ENCODE results near the gene ARMC9.

ARMC9 gene

DNA sequence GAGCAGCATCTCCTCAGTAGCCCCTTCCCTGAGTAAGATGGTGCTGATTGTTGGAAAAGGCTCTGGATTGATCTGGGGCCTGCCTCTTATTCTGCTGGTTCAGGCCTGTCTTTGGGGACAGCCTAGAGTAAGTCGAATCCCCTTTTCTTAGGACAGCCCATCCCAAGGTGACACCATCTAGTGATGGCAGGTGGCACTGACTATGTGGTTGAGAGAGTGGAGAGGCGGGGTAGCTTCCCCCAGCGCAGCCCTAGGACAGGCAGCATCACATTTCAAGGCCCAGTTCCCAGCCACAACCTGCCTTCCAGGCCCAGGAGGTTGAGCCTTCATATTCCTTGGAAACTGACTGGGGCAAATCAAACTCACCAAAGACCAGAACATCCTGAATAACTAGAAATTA is 128.0 kb downstream of the ARMC9 start:
- no peak overlapping the region for H2AFZ ChIP-seq (ENCODE audit: low read length)
- H3K9me3 ChIP-seq (replicated peaks in 1 of 2; ENCODE audit: control insufficient read depth in 2 of 2, insufficient read depth in 1 of 2, low read depth in 1 of 2, low read length in 2 of 2): no peaks in the 10 kb centered on the region
- H2BK15ac ChIP-seq (ENCODE audit: low read length): no peak overlapping the region
- no peaks in the 10 kb centered on the region for H3K27me3 ChIP-seq (ENCODE audit: control insufficient read depth in 3 of 3, insufficient read depth in 3 of 3, low read depth in 1 of 3, low read length in 3 of 3)
- H3K14ac ChIP-seq (ENCODE audit: low read length): no peak overlapping the region
- no peak overlapping the region for H3K9ac ChIP-seq (ENCODE audit: low read depth, low read length, poor library complexity)
- no peak overlapping the region for H2AK5ac ChIP-seq (ENCODE audit: low read depth, low read length)
- no peak overlapping the region for H3K23ac ChIP-seq (ENCODE audit: low read depth, low read length, poor library complexity)
- H4K8ac ChIP-seq (ENCODE audit: low read depth, low read length): no peak overlapping the region
- no peak overlapping the region for H2BK120ac ChIP-seq (ENCODE audit: low read depth, low read length)
- H3K4ac ChIP-seq (ENCODE audit: low read length): no peak overlapping the region
- no peak overlapping the region for H3K18ac ChIP-seq (ENCODE audit: low read length)
- H3K4me3 ChIP-seq (ENCODE audit: low read length in 2 of 2): no peak overlapping the region
- H3K27ac ChIP-seq (replicated peaks; ENCODE audit: low read length): no peak overlapping the region
- no peaks in the 10 kb centered on the region for H3K79me1 ChIP-seq (ENCODE audit: low read depth, low read length)
- H4K91ac ChIP-seq (ENCODE audit: low read depth, low read length, poor library complexity): no peak overlapping the region
- peaks cover 0 to 7% of the 10 kb centered on the region in 2 donors for H3K36me3 ChIP-seq (replicated peaks in 1 of 2; ENCODE audit: control insufficient read depth in 2 of 2, insufficient read depth in 2 of 2, low read length in 2 of 2)
- H2BK5ac ChIP-seq (ENCODE audit: low read length): no peak overlapping the region
- H3K4me1 ChIP-seq (ENCODE audit: control insufficient read depth in 2 of 2, insufficient read depth in 1 of 2, low read depth in 1 of 2, low read length in 2 of 2): peaks cover 0 to 3% of the 10 kb centered on the region in 2 donors
- no CpG with 5 or more reads among the region's 3 CpGs for WGBS, 2 donors (ENCODE audit: extremely low coverage in 2 of 2, insufficient read length in 2 of 2, insufficient replicate concordance in 1 of 2)
- H2BK12ac ChIP-seq (ENCODE audit: low read length): no peak overlapping the region
- no peak overlapping the region for H3K4me2 ChIP-seq (ENCODE audit: insufficient read depth, low read length, poor library complexity, severe bottlenecking)
- DNase-seq (ENCODE audit: low spot score): no peak

DNA sequence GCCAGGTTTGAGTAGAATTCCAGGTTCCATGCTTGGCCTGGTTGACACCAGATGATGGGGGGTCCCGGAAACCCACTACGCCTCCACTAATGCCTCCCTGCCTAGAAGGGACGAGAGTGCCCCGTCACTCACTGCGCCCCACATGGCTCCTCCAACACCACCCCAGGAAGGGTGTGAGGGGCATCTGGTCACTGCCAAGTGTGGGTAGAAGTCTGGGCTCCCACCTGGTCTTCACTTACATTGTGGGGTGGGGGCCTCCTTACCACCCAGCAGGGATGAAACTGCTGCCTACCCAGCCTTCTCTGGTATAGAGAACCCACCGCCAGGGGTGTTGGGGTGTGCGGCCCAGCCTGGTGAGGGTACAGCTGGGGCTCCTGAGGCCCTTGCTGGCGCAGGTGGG is 131.9 kb downstream of the ARMC9 start:
- no peak overlapping the region for H3K27ac ChIP-seq (replicated peaks; ENCODE audit: low read length)
- H3K4ac ChIP-seq (ENCODE audit: low read length): no peak overlapping the region
- H2BK12ac ChIP-seq (ENCODE audit: low read length): no peak overlapping the region
- H2BK120ac ChIP-seq (ENCODE audit: low read depth, low read length): no peak overlapping the region
- H3K4me1 ChIP-seq (ENCODE audit: control insufficient read depth in 2 of 2, insufficient read depth in 1 of 2, low read depth in 1 of 2, low read length in 2 of 2): no peaks in the 10 kb centered on the region
- WGBS, 2 donors (ENCODE audit: extremely low coverage in 2 of 2, insufficient read length in 2 of 2, insufficient replicate concordance in 1 of 2): no CpG with 5 or more reads among the region's 8 CpGs
- H3K27me3 ChIP-seq (ENCODE audit: control insufficient read depth in 3 of 3, insufficient read depth in 3 of 3, low read depth in 1 of 3, low read length in 3 of 3): no peaks in the 10 kb centered on the region
- H2AFZ ChIP-seq (ENCODE audit: low read length): no peak overlapping the region
- H3K4me2 ChIP-seq (ENCODE audit: insufficient read depth, low read length, poor library complexity, severe bottlenecking): no peak overlapping the region
- no peak overlapping the region for H2BK5ac ChIP-seq (ENCODE audit: low read length)
- no peak overlapping the region for H3K23ac ChIP-seq (ENCODE audit: low read depth, low read length, poor library complexity)
- no peak overlapping the region for H2BK15ac ChIP-seq (ENCODE audit: low read length)
- no peaks in the 10 kb centered on the region for H3K79me1 ChIP-seq (ENCODE audit: low read depth, low read length)
- H3K9ac ChIP-seq (ENCODE audit: low read depth, low read length, poor library complexity): no peak overlapping the region
- no peak overlapping the region for H2AK5ac ChIP-seq (ENCODE audit: low read depth, low read length)
- no peak overlapping the region for H3K4me3 ChIP-seq (ENCODE audit: low read length in 2 of 2)
- no peak for DNase-seq (ENCODE audit: low spot score)
- H4K91ac ChIP-seq (ENCODE audit: low read depth, low read length, poor library complexity): no peak overlapping the region
- H3K14ac ChIP-seq (ENCODE audit: low read length): no peak overlapping the region
- H3K36me3 ChIP-seq (replicated peaks in 1 of 2; ENCODE audit: control insufficient read depth in 2 of 2, insufficient read depth in 2 of 2, low read length in 2 of 2): peaks cover 2 to 44% of the 10 kb centered on the region in 2 donors
- H3K9me3 ChIP-seq (replicated peaks in 1 of 2; ENCODE audit: control insufficient read depth in 2 of 2, insufficient read depth in 1 of 2, low read depth in 1 of 2, low read length in 2 of 2): no peaks in the 10 kb centered on the region
- H4K8ac ChIP-seq (ENCODE audit: low read depth, low read length): no peak overlapping the region
- no peak overlapping the region for H3K18ac ChIP-seq (ENCODE audit: low read length)

DNA sequence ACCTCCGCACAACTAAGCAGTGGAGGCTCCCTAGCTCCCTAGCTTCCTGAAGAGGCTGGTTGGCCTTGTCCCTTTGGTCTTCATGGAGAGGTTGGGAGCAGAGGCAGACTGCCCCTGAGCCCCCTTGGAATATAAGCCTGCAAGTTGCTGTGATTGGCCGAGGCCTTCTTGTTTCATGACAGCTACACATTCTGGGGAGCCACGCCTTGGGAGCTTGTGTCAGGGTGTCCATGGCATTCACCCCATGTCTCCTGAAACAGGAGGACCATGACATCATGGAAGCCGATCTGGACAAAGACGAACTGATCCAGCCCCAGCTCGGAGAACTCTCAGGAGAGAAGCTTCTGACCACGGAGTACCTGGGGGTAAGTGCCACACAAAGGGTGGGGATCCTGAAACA is 133.1 kb downstream of the ARMC9 start:
- Histone ChIP-seq H3K9me3 (replicated peaks in 1 of 2; ENCODE audit: control insufficient read depth in 2 of 2, insufficient read depth in 1 of 2, low read depth in 1 of 2, low read length in 2 of 2) (no peaks in the 10 kb centered on the region), H2BK12ac (ENCODE audit: low read length) (no peak overlapping the region), H3K27me3 (ENCODE audit: control insufficient read depth in 3 of 3, insufficient read depth in 3 of 3, low read depth in 1 of 3, low read length in 3 of 3) (no peaks in the 10 kb centered on the region), H4K91ac (ENCODE audit: low read depth, low read length, poor library complexity) (no peak overlapping the region), H3K4ac (ENCODE audit: low read length) (no peak overlapping the region), H3K4me2 (ENCODE audit: insufficient read depth, low read length, poor library complexity, severe bottlenecking) (no peak overlapping the region), H4K8ac (ENCODE audit: low read depth, low read length) (no peak overlapping the region), H3K27ac (replicated peaks; ENCODE audit: low read length) (no peak overlapping the region), H3K18ac (ENCODE audit: low read length) (no peak overlapping the region), H2BK15ac (ENCODE audit: low read length) (no peak overlapping the region), H2AFZ (ENCODE audit: low read length) (no peak overlapping the region), H2BK120ac (ENCODE audit: low read depth, low read length) (no peak overlapping the region), H3K4me3 (ENCODE audit: low read length in 2 of 2) (no peak overlapping the region), H2AK5ac (ENCODE audit: low read depth, low read length) (no peak overlapping the region), H3K4me1 (ENCODE audit: control insufficient read depth in 2 of 2, insufficient read depth in 1 of 2, low read depth in 1 of 2, low read length in 2 of 2) (no peaks in the 10 kb centered on the region), H3K14ac (ENCODE audit: low read length) (no peak overlapping the region), H2BK5ac (ENCODE audit: low read length) (no peak overlapping the region), H3K36me3 (replicated peaks in 1 of 2; ENCODE audit: control insufficient read depth in 2 of 2, insufficient read depth in 2 of 2, low read length in 2 of 2) (peaks cover 2 to 47% of the 10 kb centered on the region in 2 donors), H3K23ac (ENCODE audit: low read depth, low read length, poor library complexity) (no peak overlapping the region), H3K9ac (ENCODE audit: low read depth, low read length, poor library complexity) (no peak overlapping the region), H3K79me1 (ENCODE audit: low read depth, low read length) (no peaks in the 10 kb centered on the region)
- WGBS, 2 donors (ENCODE audit: extremely low coverage in 2 of 2, insufficient read length in 2 of 2, insufficient replicate concordance in 1 of 2): no CpG with 5 or more reads among the region's 7 CpGs
- no peak for DNase-seq (ENCODE audit: low spot score)

DNA sequence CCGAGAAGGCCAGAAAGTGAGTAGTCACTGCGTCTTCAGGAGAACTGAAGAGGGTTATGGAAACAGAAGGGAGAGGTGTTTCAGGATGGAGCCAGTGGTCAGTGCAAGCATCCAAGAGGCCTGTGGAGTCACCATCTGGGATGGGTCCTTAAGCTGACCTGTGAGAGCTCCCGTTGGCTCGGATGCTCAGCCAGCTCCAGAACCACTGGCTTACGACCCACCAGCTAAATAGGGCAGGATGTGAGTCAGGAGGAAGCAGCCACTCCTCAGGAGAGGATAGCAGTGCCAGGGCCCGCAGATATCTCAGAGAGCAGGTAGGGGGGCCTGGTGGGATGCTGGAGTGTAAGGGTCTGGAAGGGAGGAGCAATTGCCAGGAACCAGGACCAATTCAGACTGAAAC is 134.0 kb downstream of the ARMC9 start:
- H2AK5ac ChIP-seq (ENCODE audit: low read depth, low read length): no peak overlapping the region
- no peak overlapping the region for H3K4ac ChIP-seq (ENCODE audit: low read length)
- H3K9me3 ChIP-seq (replicated peaks in 1 of 2; ENCODE audit: control insufficient read depth in 2 of 2, insufficient read depth in 1 of 2, low read depth in 1 of 2, low read length in 2 of 2): no peaks in the 10 kb centered on the region
- H3K4me2 ChIP-seq (ENCODE audit: insufficient read depth, low read length, poor library complexity, severe bottlenecking): no peak overlapping the region
- H2BK12ac ChIP-seq (ENCODE audit: low read length): no peak overlapping the region
- DNase-seq (ENCODE audit: low spot score): no peak
- WGBS, 2 donors (ENCODE audit: extremely low coverage in 2 of 2, insufficient read length in 2 of 2, insufficient replicate concordance in 1 of 2): no CpG with 5 or more reads among the region's 6 CpGs
- H3K4me3 ChIP-seq (ENCODE audit: low read length in 2 of 2): no peak overlapping the region
- H2AFZ ChIP-seq (ENCODE audit: low read length): no peak overlapping the region
- no peak overlapping the region for H3K18ac ChIP-seq (ENCODE audit: low read length)
- no peak overlapping the region for H3K23ac ChIP-seq (ENCODE audit: low read depth, low read length, poor library complexity)
- no peak overlapping the region for H2BK15ac ChIP-seq (ENCODE audit: low read length)
- H3K36me3 ChIP-seq (replicated peaks in 1 of 2; ENCODE audit: control insufficient read depth in 2 of 2, insufficient read depth in 2 of 2, low read length in 2 of 2): peaks cover 2 to 47% of the 10 kb centered on the region in 2 donors
- no peak overlapping the region for H3K14ac ChIP-seq (ENCODE audit: low read length)
- no peaks in the 10 kb centered on the region for H3K27me3 ChIP-seq (ENCODE audit: control insufficient read depth in 3 of 3, insufficient read depth in 3 of 3, low read depth in 1 of 3, low read length in 3 of 3)
- H3K79me1 ChIP-seq (ENCODE audit: low read depth, low read length): no peaks in the 10 kb centered on the region
- no peaks in the 10 kb centered on the region for H3K4me1 ChIP-seq (ENCODE audit: control insufficient read depth in 2 of 2, insufficient read depth in 1 of 2, low read depth in 1 of 2, low read length in 2 of 2)
- no peak overlapping the region for H2BK5ac ChIP-seq (ENCODE audit: low read length)
- no peak overlapping the region for H3K27ac ChIP-seq (replicated peaks; ENCODE audit: low read length)
- H4K8ac ChIP-seq (ENCODE audit: low read depth, low read length): no peak overlapping the region
- H4K91ac ChIP-seq (ENCODE audit: low read depth, low read length, poor library complexity): no peak overlapping the region
- no peak overlapping the region for H3K9ac ChIP-seq (ENCODE audit: low read depth, low read length, poor library complexity)
- no peak overlapping the region for H2BK120ac ChIP-seq (ENCODE audit: low read depth, low read length)
